NCI-H146 (cell line): Measurements from ENCODE around the gene MTO1.
"Not testable (repeated sequence)": the region's sequence is repeated elsewhere in the genome, so short reads cannot be mapped to it uniquely, and the experiment has no call there.

Experiments used
- DNase-seq: peaks from one replicate; lab custom pipeline; 2025; lab: John Stamatoyannopoulos, UW

MTO1 gene

GRCh38 chr6:73525546-73526330, 64.2 kb downstream of the MTO1 start:
- no peak for DNase-seq

GRCh38 chr6:73528897-73529296, 67.4 kb downstream of the MTO1 start:
- no peak for DNase-seq

- no peak for DNase-seq
Observed at GRCh38 chr6:73532293-73532692, 70.8 kb downstream of the MTO1 start.

GRCh38 chr6:73534628-73535027, 73.1 kb downstream of the MTO1 start:
- DNase-seq: no peak

GRCh38 chr6:73537677-73538076, 76.1 kb downstream of the MTO1 start:
- DNase-seq: no peak

- no peak for DNase-seq
Observed at GRCh38 chr6:73538116-73538779, 76.7 kb downstream of the MTO1 start.

GRCh38 chr6:73542481-73542880, 80.9 kb downstream of the MTO1 start:
- DNase-seq: not testable (repeated sequence)

GRCh38 chr6:73542891-73543290, 81.4 kb downstream of the MTO1 start:
- DNase-seq: no peak

- no peak for DNase-seq
Observed at GRCh38 chr6:73547036-73547435, 85.5 kb downstream of the MTO1 start.

GRCh38 chr6:73548458-73549446, 87.2 kb downstream of the MTO1 start:
- no peak for DNase-seq

GRCh38 chr6:73551115-73551514, 89.6 kb downstream of the MTO1 start:
- not testable (repeated sequence) for DNase-seq

- DNase-seq: not testable (repeated sequence)
Observed at GRCh38 chr6:73555380-73555949, 93.9 kb downstream of the MTO1 start.

- no peak for DNase-seq
Observed at GRCh38 chr6:73556836-73557235, 95.3 kb downstream of the MTO1 start.
